Ascending aorta (tissue), 2 donors: Measurements from ENCODE around the gene WDR64. TPM values are rescaled to one million over a fixed set of nuclear protein-coding genes. Genes with fewer than 3 reads are reported as not detected.
"Not testable (repeated sequence)": the region's sequence is repeated elsewhere in the genome, so short reads cannot be mapped to it uniquely, and the experiment has no call there.

Experiments used
- DNase-seq, 2 donors: peaks; one replicate each; pipeline ENCODE4 v3.0.0-alpha.2; 2019; ENCODE audit warnings: low spot score in 2 of 2
- H3K27ac ChIP-seq, 2 donors: fragments of 200-600 bp; sonication (generic); one replicate each; pipeline ENCODE4 v1.5.1; 2016 to 2017; ENCODE audit warnings: mild to moderate bottlenecking in 1 of 2
- H3K27me3 ChIP-seq: fragments of 200-600 bp; sonication (generic); one replicate; pipeline ENCODE4 v1.5.1; 2017
- H3K36me3 ChIP-seq, 2 donors: fragments of 200-600 bp; sonication (generic); one replicate each; pipeline ENCODE4 v1.5.1; 2016
- H3K4me1 ChIP-seq, 2 donors: fragments of 200-600 bp; sonication (generic); one replicate each; pipeline ENCODE4 v1.5.1; 2016 to 2017; ENCODE audit warnings: mild to moderate bottlenecking in 1 of 2
- H3K4me3 ChIP-seq, 2 donors: fragments of 200-600 bp; sonication (generic); one replicate each; pipeline ENCODE4 v1.5.1; 2016 to 2017; ENCODE audit warnings: mild to moderate bottlenecking in 1 of 2
- H3K9me3 ChIP-seq, 2 donors: fragments of 200-600 bp; sonication (generic); one replicate each; pipeline ENCODE4 v1.5.1; 2016
- CTCF ChIP-seq, 3 experiments: fragments of 200-600 bp in 2 of 3; fragments of 450-650 bp in 1 of 3; sonication (generic) in 2 of 3; IDR thresholded peaks; one replicate each; pipeline ENCODE4 v1.5.1; 2016 to 2019; ENCODE audit warnings: antibody characterized with exemption in 3 of 3, mild to moderate bottlenecking in 1 of 3, moderate library complexity in 1 of 3
- intact Hi-C: fragments of 100-400 bp; cut with DNase I; formaldehyde crosslinking; loops from one replicate; pipeline ENCODE4 v1.15.1; 2023
- total RNA-seq: library from RNA; depleted of rRNA; stranded (reverse); fragments of >200 nt; gene quantifications from one replicate; pipeline ENCODE4 v1.1.0, GENCODE V29; 2016

The WDR64 gene
- total RNA-seq, 1 donor from 2014 or later, result not detected

GRCh38 chr1:241677201-241677600 lies 25.1 kb downstream of the WDR64 start:
- H3K9me3 ChIP-seq, result no peaks in the 10 kb centered on the region
- no peaks in the 10 kb centered on the region for H3K27me3 ChIP-seq
- H3K36me3 ChIP-seq, result no peaks in the 10 kb centered on the region
- intact Hi-C loops, result no loop called here
- H3K4me1 ChIP-seq, result no peaks in the 10 kb centered on the region
- no peak for TF ChIP-seq CTCF (IDR thresholded peaks at IDR 0.05)
- no peak for DNase-seq
- no peak overlapping the region for H3K4me3 ChIP-seq
- H3K27ac ChIP-seq, result no peak overlapping the region

- H3K27ac ChIP-seq, result no peak overlapping the region
- intact Hi-C loops, result no loop called here
- H3K9me3 ChIP-seq, result no peaks in the 10 kb centered on the region
- no peaks in the 10 kb centered on the region for H3K36me3 ChIP-seq
- DNase-seq, result no peak
- no peaks in the 10 kb centered on the region for H3K4me1 ChIP-seq
- H3K4me3 ChIP-seq, result no peak overlapping the region
- H3K27me3 ChIP-seq, result no peaks in the 10 kb centered on the region
- no peak for TF ChIP-seq CTCF (IDR thresholded peaks at IDR 0.05)
Observed at GRCh38 chr1:241678536-241678935, 26.5 kb downstream of the WDR64 start.

GRCh38 chr1:241679404-241679803 lies 27.3 kb downstream of the WDR64 start:
- Histone ChIP-seq H3K27ac (no peak overlapping the region), H3K9me3 (no peaks in the 10 kb centered on the region), H3K27me3 (no peaks in the 10 kb centered on the region), H3K4me3 (no peak overlapping the region), H3K4me1 (no peaks in the 10 kb centered on the region), H3K36me3 (no peaks in the 10 kb centered on the region)
- TF ChIP-seq CTCF (IDR thresholded peaks at IDR 0.05), result no peak
- intact Hi-C loops, result no loop called here
- no peak for DNase-seq

- DNase-seq, result no peak
- Histone ChIP-seq H3K27ac (no peak overlapping the region), H3K27me3 (no peaks in the 10 kb centered on the region), H3K4me1 (no peaks in the 10 kb centered on the region), H3K9me3 (no peaks in the 10 kb centered on the region), H3K36me3 (no peaks in the 10 kb centered on the region), H3K4me3 (no peak overlapping the region)
- no peak for TF ChIP-seq CTCF (IDR thresholded peaks at IDR 0.05)
- intact Hi-C loops, result no loop called here
Observed at GRCh38 chr1:241679961-241680360, 27.9 kb downstream of the WDR64 start.

- intact Hi-C loops, H3K27me3 ChIP-seq, H3K4me1 ChIP-seq, H3K9me3 ChIP-seq, DNase-seq, H3K27ac ChIP-seq, H3K36me3 ChIP-seq, H3K4me3 ChIP-seq: not testable (repeated sequence)
Observed at GRCh38 chr1:241681861-241682448, 29.9 kb downstream of the WDR64 start.

GRCh38 chr1:241682921-241683320 lies 30.8 kb downstream of the WDR64 start:
- intact Hi-C loops, result no loop called here
- no peak for TF ChIP-seq CTCF (IDR thresholded peaks at IDR 0.05)
- H3K27ac ChIP-seq, result no peak overlapping the region
- H3K27me3 ChIP-seq, result no peaks in the 10 kb centered on the region
- no peak for DNase-seq
- H3K36me3 ChIP-seq, result no peaks in the 10 kb centered on the region
- no peaks in the 10 kb centered on the region for H3K9me3 ChIP-seq
- H3K4me1 ChIP-seq, result no peaks in the 10 kb centered on the region
- no peak overlapping the region for H3K4me3 ChIP-seq
